GM12801 (cell line): ENCODE results near the gene P2RX7.

Source experiments
- TF ChIP-seq, protein P1 (sequence below): IDR thresholded peaks from one replicate; pipeline ENCODE4 v1.5.1; 2011; ENCODE audit warnings: control low read depth; ENCODE audit not compliant: insufficient read length; ENCODE audit errors: extremely low read depth

The P2RX7 gene

DNA sequence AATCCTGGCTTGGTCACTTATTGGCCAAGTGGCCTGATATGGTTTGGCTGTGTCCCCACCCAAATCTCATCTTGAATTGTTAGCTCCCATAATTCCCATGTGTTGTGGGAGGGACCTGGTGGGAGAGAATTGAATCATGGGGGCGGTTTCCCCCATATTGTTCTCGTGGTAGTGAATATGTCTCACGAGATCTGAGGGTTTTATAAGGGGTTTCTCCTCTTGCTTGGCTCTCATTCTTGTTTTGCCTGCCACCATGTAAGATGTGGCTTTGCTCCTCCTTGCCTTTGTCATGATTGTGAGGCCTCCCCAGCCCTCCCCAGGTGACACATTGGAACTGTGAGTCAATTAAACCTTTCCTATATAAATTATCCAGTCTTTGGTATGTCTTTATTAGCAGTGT, 58.5 kb downstream of the P2RX7 start:
- TF ChIP-seq, protein P1, sequence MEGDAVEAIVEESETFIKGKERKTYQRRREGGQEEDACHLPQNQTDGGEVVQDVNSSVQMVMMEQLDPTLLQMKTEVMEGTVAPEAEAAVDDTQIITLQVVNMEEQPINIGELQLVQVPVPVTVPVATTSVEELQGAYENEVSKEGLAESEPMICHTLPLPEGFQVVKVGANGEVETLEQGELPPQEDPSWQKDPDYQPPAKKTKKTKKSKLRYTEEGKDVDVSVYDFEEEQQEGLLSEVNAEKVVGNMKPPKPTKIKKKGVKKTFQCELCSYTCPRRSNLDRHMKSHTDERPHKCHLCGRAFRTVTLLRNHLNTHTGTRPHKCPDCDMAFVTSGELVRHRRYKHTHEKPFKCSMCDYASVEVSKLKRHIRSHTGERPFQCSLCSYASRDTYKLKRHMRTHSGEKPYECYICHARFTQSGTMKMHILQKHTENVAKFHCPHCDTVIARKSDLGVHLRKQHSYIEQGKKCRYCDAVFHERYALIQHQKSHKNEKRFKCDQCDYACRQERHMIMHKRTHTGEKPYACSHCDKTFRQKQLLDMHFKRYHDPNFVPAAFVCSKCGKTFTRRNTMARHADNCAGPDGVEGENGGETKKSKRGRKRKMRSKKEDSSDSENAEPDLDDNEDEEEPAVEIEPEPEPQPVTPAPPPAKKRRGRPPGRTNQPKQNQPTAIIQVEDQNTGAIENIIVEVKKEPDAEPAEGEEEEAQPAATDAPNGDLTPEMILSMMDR, result no peak

DNA sequence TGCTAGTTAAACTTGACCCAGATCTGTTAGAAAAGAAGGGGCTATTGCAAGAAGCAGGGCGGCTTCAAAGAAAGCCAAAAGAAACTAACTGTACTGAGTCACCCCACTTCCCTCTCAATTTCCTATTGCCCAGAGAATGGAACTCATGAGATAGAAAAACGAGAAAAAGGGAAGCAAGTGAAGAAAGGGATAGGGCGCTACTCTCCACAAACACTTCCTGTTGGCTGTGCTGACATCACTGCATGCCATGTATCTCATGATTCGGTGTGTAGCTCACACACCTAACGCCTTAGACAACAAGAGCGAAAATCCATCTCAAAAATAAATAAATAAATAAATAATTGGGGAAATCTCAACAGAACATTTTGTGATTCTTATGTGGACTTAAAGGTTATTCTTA, 64.2 kb downstream of the P2RX7 start:
- TF ChIP-seq, protein P1, result no peak

DNA sequence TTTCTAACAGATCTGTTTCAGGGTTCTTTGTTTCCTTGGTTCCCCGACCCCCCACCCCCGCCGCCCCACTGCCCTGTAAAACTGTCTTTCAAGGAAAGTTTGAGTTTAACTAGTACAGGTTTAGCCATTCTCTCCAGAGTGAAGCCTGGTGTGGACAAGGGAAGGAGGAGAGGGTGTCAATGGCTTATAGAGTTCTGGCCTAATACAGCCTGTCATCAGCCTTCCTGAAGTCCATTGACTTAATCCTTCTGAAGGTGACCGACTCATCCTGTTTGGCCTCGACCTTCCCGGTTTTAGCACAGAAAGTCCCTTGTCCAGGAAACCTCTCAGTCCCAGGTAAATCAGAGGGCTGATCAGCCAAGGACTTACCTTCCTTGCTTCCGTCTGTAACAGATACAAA, 66.3 kb downstream of the P2RX7 start:
- TF ChIP-seq, protein P1, result no peak

DNA sequence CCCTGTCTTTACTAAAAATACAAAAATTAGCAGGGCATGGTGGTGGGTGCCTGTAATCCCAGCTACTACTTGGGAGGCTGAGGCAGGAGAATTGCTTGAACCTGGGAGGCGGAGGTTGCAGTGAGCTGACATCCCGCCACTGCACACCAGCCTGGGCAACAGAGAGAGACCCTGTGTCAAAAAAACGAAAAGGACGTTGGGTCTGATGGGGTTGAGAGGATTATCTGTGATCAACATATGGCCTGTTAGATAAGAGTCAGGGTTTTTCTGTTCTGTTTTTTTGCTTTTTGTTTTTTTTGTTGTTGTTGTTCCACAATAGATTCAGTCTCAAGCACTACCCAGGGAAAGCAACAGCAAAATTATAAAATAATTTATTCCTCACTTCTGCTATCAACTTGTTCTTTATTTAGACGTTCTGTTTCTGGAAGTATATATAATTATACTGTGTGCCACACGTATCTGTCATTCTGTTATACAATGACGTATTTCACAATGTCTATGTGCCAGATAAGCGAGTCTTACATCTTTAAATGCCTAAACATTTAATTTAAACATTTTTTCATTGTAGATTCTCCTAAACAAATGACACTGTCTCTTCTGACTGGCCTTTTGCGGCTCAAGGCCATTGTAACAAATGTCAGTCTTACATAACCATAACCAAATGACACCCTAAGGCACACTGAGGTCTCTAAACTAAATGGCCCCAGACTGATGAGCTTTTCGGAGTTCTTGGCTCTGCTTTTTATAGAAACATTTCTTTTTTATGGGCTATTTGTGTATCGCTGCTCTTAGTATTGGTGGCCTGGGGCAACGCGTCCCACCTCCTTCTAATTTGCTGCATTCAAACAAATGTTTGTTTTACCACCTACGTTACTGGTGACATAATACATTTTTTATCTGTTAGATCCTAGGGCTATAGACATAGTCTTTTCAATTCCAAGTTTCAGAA, 70.0 kb downstream of the P2RX7 start:
- TF ChIP-seq, protein P1, result no peak

DNA sequence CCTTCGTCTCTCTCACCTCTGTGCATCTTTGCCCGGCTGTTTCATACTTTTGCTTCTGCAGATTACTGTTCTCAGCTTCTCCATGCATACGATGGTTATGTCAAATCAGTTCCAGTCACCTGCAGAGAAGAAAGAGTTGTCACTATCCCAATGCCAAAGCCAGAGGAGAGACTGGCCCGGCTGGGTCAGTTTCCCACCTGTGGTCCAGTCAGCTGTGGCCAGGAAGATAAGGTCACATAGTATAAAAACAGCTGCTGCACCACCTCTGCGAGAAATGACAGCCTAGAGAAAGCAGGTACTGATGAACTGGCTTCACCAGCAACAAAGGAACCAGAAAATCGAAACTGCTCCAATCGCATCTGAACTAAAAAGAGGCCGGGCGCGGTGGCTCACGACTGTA, 70.8 kb downstream of the P2RX7 start:
- TF ChIP-seq, protein P1, result no peak

DNA sequence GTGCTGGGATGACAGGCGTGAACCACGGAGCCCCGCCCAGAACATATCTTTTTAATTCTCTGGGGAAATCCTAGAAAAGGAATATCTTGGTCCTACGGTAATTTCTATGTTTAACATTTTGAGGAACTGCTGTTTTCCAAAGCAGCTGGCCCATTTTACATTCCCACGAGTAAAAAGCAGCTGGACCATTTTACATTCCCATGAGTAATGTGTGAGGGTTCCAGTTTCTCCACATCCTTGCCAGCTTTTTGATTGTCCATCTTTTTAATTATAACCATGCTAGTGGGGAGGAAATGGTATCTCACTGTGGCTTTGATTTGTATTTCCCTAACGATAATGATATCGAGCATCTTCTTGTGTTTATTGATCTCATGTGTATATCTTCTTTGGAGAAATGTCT, 72.8 kb downstream of the P2RX7 start:
- TF ChIP-seq, protein P1, result no peak

DNA sequence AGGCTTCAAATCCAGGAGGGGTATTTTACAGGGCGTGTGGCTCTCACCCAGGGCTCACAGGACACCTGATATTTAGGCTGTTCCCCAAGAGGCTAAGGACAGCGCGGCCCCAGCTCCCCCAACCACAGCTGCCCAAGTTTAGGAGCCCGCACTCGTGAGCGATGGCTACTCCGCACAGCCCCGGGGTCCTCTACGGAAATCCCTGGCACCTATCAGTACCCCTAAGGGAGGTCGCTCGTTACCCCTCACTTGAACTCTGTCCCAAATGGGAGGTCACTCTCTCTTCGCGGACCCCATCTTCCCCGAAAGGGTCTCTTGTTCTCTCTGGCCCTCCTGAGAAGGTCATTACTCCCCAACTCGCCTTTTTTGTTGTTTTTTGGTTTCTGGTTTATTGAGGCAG, 76.5 kb downstream of the P2RX7 start:
- TF ChIP-seq, protein P1, result no peak
